Muscle of back (tissue), 11 donors: ENCODE results near the gene FASN. TPM values are rescaled to one million over a fixed set of nuclear protein-coding genes. Genes with fewer than 3 reads are reported as not detected.

Experiments
- DNase-seq, 3 donors: peaks; one replicate each; pipeline versions ENCODE4 v3.0.0 to v3.0.0-alpha.2; 2013
- polyA plus RNA-seq, 10 donors: library from polyadenylated mRNA; unstranded; fragments of 120-200 nt; gene quantifications; one replicate each; pipeline ENCODE4 v1.2.1, GENCODE V29; 2013; ENCODE audit not compliant: insufficient read length in 10 of 10

Gene FASN
- polyA plus RNA-seq, 10 donors = 17.6 to 47.7 (median 28.6) TPM

DNA sequence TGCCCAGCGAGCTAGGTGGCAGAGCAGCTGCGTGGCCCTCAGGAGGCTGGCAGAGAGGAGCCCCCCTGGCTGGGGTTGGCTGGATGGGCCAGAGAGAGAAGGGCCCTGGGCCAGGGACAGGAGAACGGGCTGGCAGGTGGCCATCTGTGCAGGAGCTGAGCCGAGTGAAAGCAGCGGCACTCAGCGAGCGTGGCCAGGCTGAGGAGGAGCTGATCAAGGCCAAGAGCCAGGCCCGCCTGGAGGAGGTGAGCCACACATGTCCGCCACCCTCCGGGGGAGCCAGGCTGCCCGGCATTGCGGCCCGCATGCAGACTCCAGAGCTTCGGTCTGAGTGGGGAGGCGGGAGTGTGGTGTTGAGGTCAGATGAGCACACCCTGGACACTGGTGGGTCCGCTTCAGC, 68.6 kb downstream of the FASN start:
- DNase-seq = no peak

DNA sequence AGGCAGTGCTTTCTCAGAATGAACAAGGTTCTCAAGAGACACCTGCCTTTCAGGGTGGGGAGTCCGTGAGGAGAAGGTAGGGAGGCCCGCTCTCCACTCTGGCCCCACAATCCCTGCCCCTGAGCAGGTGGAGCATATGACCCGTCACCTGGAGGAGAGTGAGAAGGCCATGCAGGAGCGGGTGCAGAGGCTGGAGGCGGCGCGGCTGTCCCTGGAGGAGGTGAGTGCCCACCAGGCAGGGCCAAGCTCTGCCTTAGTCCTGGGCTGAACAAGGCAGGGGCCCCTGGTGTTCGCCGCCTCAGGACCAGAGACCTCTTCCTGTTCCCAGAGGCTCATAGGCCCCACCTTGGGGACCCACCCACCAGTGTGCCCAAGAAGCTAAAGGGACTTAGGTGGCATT, 69.1 kb downstream of the FASN start:
- DNase-seq = no peak

Other genes with a start within 250 kb of the FASN start
- gene P4HB, start 237.7 kb downstream of the FASN start, polyA plus RNA-seq = 100 to 1,000 TPM; 359 to 534 (median 424) TPM
- gene ARHGDIA, start 226.9 kb downstream of the FASN start, polyA plus RNA-seq = 100 to 1,000 TPM; 128 to 225 (median 163) TPM
- gene ALYREF, start 206.7 kb downstream of the FASN start, polyA plus RNA-seq = 10 to 100 TPM; 49.7 to 81.7 (median 60.7) TPM
- 100 to 1,000 TPM in 4 of 10 donors, 10 to 100 TPM in 6; 77.7 to 136 (median 93.3) TPM for gene ANAPC11, start 206.5 kb downstream of the FASN start, polyA plus RNA-seq
- 1 to 10 TPM in 2 of 10 donors, under 1 TPM in 5, not detected in 3; 0.13 to 1.2 (median 0.64) TPM for gene NPB, start 196.0 kb downstream of the FASN start, polyA plus RNA-seq
- gene PCYT2, start 186.8 kb downstream of the FASN start, polyA plus RNA-seq = 10 to 100 TPM in 6 of 10 donors, 1 to 10 TPM in 4; 7.9 to 14.0 (median 10.2) TPM
- 1 to 10 TPM; 5.3 to 9.4 (median 6.9) TPM for gene SIRT7, start 180.1 kb downstream of the FASN start, polyA plus RNA-seq
- gene MAFG, start 170.5 kb downstream of the FASN start, polyA plus RNA-seq = 10 to 100 TPM; 12.3 to 14.8 (median 13.9) TPM
- gene PYCR1, start 160.9 kb downstream of the FASN start, polyA plus RNA-seq = 100 to 1,000 TPM in 1 of 10 donors, 10 to 100 TPM in 9; 52.3 to 103 (median 61.8) TPM
- gene MYADML2, start 151.0 kb downstream of the FASN start, polyA plus RNA-seq = 10 to 100 TPM in 9 of 10 donors, 1 to 10 TPM in 1; 8.9 to 29.8 (median 22.3) TPM
- gene NOTUM, start 137.0 kb downstream of the FASN start, polyA plus RNA-seq = 1 to 10 TPM; 1.5 to 4.2 (median 2.8) TPM
- gene ASPSCR1, start 120.6 kb downstream of the FASN start, polyA plus RNA-seq = 10 to 100 TPM; 15.5 to 28.4 (median 21.6) TPM
- 10 to 100 TPM; 26.6 to 42.8 (median 31.0) TPM for gene CENPX, start 75.4 kb downstream of the FASN start, polyA plus RNA-seq
- 10 to 100 TPM in 3 of 10 donors, 1 to 10 TPM in 7; 5.3 to 12.7 (median 8.5) TPM for gene LRRC45, start 74.9 kb downstream of the FASN start, polyA plus RNA-seq
- 10 to 100 TPM in 2 of 10 donors, 1 to 10 TPM in 8; 4.7 to 27.6 (median 8.2) TPM for gene RAC3, start 66.6 kb downstream of the FASN start, polyA plus RNA-seq
- gene DCXR, start 60.5 kb downstream of the FASN start, polyA plus RNA-seq = 10 to 100 TPM; 20.6 to 42.5 (median 35.0) TPM
- gene RFNG, start 46.4 kb downstream of the FASN start, polyA plus RNA-seq = 10 to 100 TPM; 18.2 to 39.0 (median 29.2) TPM
- 10 to 100 TPM; 60.4 to 72.8 (median 66.1) TPM for gene GPS1, start 46.3 kb downstream of the FASN start, polyA plus RNA-seq
- gene DUS1L, start 32.4 kb downstream of the FASN start, polyA plus RNA-seq = 10 to 100 TPM; 43.1 to 61.5 (median 53.2) TPM
- 10 to 100 TPM; 15.7 to 32.8 (median 22.1) TPM for gene CCDC57, start 114.6 kb upstream of the FASN start, polyA plus RNA-seq
- gene SLC16A3, start 130.8 kb upstream of the FASN start, polyA plus RNA-seq = 10 to 100 TPM; 20.2 to 39.1 (median 23.3) TPM
- 10 to 100 TPM; 60.6 to 74.0 (median 65.9) TPM for gene CSNK1D, start 175.5 kb upstream of the FASN start, polyA plus RNA-seq
- 1 to 10 TPM in 3 of 10 donors, under 1 TPM in 7; 0.27 to 5.9 (median 0.67) TPM for gene CD7, start 219.4 kb upstream of the FASN start, polyA plus RNA-seq
- 10 to 100 TPM in 1 of 10 donors, 1 to 10 TPM in 9; 2.0 to 14.6 (median 2.8) TPM for gene SECTM1, start 235.5 kb upstream of the FASN start, polyA plus RNA-seq